ENCODE results near the gene CDCA8. TPM values are rescaled to one million over a fixed set of nuclear protein-coding genes. Genes with fewer than 3 reads are reported as not detected.

Gene CDCA8
- total and polyA plus RNA-seq, 2 of the 8 experiments (the other 6 are each of a cell fraction or from before 2014, with no cell fraction given): 43.9 to 46.2 TPM

DNA sequence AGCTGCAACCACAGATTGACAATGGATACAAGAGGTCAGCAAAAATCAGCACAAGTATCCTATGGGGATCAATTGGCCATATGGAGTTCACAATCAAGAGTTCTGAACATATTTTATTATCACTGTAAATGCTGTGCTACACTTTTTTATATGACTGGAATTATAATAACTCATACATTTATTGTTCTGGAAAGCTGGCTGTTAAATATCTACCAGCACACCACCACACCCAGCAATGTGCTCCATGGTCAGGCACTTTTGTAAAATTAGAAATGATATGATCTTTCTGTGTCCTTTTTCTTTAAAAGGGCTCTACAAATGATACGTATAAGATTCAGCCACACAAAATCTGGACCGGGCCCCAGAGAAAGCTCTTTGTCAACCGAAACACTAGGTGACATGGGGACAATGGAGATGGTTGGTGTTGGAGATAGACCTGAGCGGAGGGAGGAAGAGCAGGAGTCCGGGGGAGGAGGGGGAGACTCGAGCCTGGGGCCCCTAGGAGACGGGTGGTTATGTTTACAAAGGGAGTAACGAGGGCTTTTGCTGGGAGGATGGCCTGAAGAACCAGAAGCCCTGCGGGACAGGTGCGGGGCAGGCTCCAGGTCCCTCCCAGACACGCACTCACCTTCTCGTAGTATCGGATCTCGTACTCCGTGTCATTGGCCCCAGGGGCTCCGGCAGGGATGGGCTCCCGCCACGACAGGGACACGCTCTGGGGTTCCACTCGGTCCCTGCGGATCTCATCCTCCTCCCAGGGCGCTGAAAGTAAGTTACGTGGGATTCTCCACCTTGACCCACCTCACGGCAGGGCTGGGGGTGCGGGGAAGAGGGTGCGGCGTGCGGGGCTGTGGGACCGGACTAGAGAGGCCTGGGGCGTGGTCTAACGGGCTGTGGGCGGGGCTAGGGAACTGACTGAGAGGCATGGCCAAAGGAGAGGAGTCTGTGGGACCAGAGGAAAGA is 42.6 kb downstream of the CDCA8 start:
- Histone ChIP-seq H2BK15ac (ENCODE audit: low read length) (no peak overlapping the region), H2BK20ac (ENCODE audit: low read length) (no peak overlapping the region), H4K91ac (replicated peaks; ENCODE audit: insufficient read length, low read length) (no peak overlapping the region), H3K9me3 (ENCODE audit: insufficient read depth in 2 of 2, low read depth in 1 of 2, low read length in 1 of 2) (no peaks in the 10 kb centered on the region), H4K20me1 (replicated peaks in 1 of 2; ENCODE audit: control insufficient read depth in 1 of 2, insufficient read depth in 2 of 2, low read length in 2 of 2) (no peaks in the 10 kb centered on the region), H3K18ac (ENCODE audit: extremely low read depth, low read length) (no peak overlapping the region; the same call in 1 of the 2 replicates), H2AFZ (ENCODE audit: low read length) (peak overlapping the region; percentile 92), H3K4me2 (ENCODE audit: insufficient read depth in 1 of 2, low read depth in 2 of 2, low read length in 2 of 2) (peak overlapping the region; percentile 67 to 86), H4K8ac (ENCODE audit: extremely low read depth, insufficient read depth, low read length) (no peak overlapping the region), H4K5ac (ENCODE audit: insufficient read length, low read depth, low read length) (no peak overlapping the region), H2BK5ac (ENCODE audit: low read depth, low read length) (no peak overlapping the region), H3K79me1 (ENCODE audit: low read depth, low read length) (no peaks in the 10 kb centered on the region), H3K23me2 (ENCODE audit: low read depth, low read length) (peaks cover 3% of the 10 kb centered on the region; the same call in 1 of the 2 replicates), H3K36me3 (ENCODE audit: control insufficient read depth in 2 of 4, insufficient read depth in 4 of 4, low read length in 3 of 4) (no peaks in the 10 kb centered on the region), H2BK120ac (replicated peaks; ENCODE audit: low read depth, low read length) (no peak overlapping the region), H3K79me2 (ENCODE audit: control insufficient read depth in 1 of 2, insufficient read depth in 2 of 2, low read length in 2 of 2) (no peaks in the 10 kb centered on the region), H3K23ac (ENCODE audit: insufficient read length) (no peak overlapping the region), H3K4me1 (replicated peaks in 1 of 4; ENCODE audit: control insufficient read depth in 3 of 4, insufficient read depth in 4 of 4, low read length in 3 of 4) (peaks cover 0 to 2% (median 0%) of the 10 kb centered on the region in 4 experiments; a peak in 2 of 7 replicates), H3K9ac (replicated peaks in 1 of 4; ENCODE audit: extremely low read depth in 1 of 4, low read depth in 3 of 4, low read length in 3 of 4) (no peak overlapping the region), H3K27ac (ENCODE audit: low read depth, low read length) (no peak overlapping the region), H3K14ac (ENCODE audit: insufficient read length) (no peak overlapping the region), H3K4me3 (ENCODE audit: extremely low read depth in 1 of 4, insufficient read depth in 2 of 4, low read depth in 3 of 4, low read length in 4 of 4) (peak overlapping the region; percentile 56 to 87 (median 80)), H3K4ac (replicated peaks; ENCODE audit: insufficient read length, low read depth, low read length) (no peak overlapping the region), H3K27me3 (replicated peaks in 1 of 4; ENCODE audit: control insufficient read depth in 3 of 4, extremely low read depth in 1 of 4, insufficient read depth in 3 of 4, low read length in 3 of 4) (peaks cover 0 to 13% (median 9%) of the 10 kb centered on the region in 4 experiments; a peak in 4 of 7 replicates), H2BK12ac (ENCODE audit: low read depth, low read length) (no peak overlapping the region), H2AK5ac (ENCODE audit: low read depth, low read length) (no peak overlapping the region), H3K56ac (replicated peaks; ENCODE audit: insufficient read length, low read depth, low read length) (no peak overlapping the region)
- TF ChIP-seq KDM4A (IDR thresholded peaks at IDR 0.05; ENCODE audit: low read depth, low read length, severe bottlenecking) (peak; percentile 97), SP2 (IDR thresholded peaks at IDR 0.05; ENCODE audit: low read length) (no peak), GABPA (IDR thresholded peaks at IDR 0.05; ENCODE audit: borderline replicate concordance, insufficient read depth, low read length) (0 out of 2 replicates have a peak, but pooled peaks have one; percentile 9)
- 13% methylated on average over 26 of the region's 32 CpGs; no CpG with 5 or more reads in 1 of the 2 experiments for WGBS, 2 experiments (ENCODE audit: extremely low coverage in 1 of 2, insufficient coverage in 1 of 2, insufficient read length in 1 of 2, insufficient replicate concordance in 2 of 2, low coverage in 1 of 2, low lambda C conversion rate in 2 of 2, missing lambda C conversion rate in 1 of 2)
- DNase-seq (ENCODE audit: low read depth in 1 of 2, low spot score in 2 of 2) (peak in 1 of 2 experiments; percentile 94), FAIRE-seq (no peak)
- ChIA-PET CTCF (ENCODE audit: partially characterized antibody) (no interaction called here), POLR2A (ENCODE audit: partially characterized antibody) (no interaction called here)

Measured in H1 (cell line).